Stimulated activated CD4-positive, alpha-beta T cell treated with anti-CD3 and anti-CD28 coated beads, Interleukin-12 subunit alpha, Interleukin-12 subunit beta, amount 100 ng/mL, for 24 hours (primary cell): ENCODE measurements around the gene SERTAD4.
A peak's percentile ranks its signal among the peaks of the same experiment; 100 is the strongest.
"Not testable (repeated sequence)": the region's sequence is repeated elsewhere in the genome, so short reads cannot be mapped to it uniquely, and the experiment has no call there.

Source experiments
- DNase-seq, 2 experiments: peaks; one replicate each; pipeline ENCODE4 v3.0.0-alpha.2; 2020; ENCODE audit warnings: low read depth in 2 of 2

Gene SERTAD4

DNA sequence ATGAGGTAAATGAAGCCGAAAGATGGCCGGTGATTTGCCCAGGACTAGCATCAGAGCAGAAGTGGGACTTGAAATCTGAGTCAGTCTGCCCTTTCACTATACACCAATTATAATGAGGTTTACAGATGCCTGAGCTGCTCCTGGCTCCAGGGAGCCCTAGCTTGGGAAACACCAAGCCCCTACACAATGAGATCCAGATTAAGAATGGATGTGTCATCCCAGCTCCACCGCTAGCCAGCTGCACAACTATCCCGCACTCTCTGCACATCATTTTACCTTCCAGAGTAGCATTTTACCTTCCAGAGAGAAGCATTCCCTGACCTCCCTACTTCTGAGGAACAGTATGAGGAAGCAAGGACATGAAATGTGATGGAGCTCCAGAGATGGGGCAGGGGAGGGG lies 27.0 kb downstream of the SERTAD4 start:
- no peak for DNase-seq

- DNase-seq: no peak
These were observed 27.5 kb downstream of the SERTAD4 start for GRCh38 chr1:210260096-210260495.

DNA sequence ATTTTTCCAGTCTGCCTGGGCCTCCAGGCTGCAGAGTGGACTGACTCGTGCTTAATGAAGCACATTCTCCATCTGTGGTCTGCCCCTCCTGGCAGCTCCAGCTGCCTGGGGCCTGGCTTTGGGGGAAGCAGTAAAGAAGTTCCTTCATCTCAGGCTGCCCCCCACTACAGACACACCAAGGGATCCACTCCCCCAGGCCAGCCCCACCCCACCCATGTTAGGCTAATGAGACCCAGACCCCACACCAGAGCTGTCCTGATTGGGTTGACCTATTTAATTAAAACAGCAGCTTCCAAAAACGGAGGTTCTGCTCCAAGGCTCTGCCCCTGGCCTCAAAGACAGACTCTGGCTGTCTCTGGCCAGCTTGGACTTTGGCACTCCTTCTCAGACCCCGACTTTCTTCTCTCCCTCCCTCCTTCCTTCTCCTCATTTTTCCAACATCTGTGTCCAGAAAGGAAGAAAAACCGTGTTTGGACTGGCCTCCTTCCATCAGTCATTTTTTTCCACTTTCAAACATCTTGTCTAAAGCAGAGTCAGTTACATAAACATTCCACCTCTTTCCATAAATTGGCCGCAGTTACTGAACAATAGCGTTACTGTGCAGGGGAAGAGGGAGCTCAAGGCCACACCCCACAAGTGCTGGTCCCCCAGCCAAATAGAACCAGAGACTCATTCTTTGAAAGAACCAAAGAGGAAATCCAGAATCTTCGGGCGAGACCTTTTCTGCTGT lies 29.7 kb downstream of the SERTAD4 start:
- no peak for DNase-seq

DNA sequence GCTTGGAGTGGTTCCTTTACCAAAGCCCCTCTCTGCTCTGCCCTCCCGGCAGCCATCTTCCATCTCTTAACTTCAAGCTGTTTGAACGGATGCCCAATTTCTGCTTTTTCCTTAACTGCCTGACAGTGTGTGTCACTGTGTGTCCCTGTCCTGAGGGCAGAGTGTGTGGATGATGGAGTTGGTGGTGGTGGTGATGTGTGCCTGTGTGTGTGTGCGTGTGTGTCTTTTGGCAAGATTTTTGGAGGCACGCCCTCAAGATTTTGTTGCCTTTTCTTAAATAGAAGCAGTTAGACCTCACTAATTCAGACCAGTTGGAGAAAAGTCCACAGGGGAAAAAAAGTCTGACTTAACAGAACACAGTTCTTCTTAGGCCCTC lies 30.3 kb downstream of the SERTAD4 start:
- no peak for DNase-seq

GRCh38 chr1:210263963-210264362 lies 31.4 kb downstream of the SERTAD4 start:
- no peak for DNase-seq

DNA sequence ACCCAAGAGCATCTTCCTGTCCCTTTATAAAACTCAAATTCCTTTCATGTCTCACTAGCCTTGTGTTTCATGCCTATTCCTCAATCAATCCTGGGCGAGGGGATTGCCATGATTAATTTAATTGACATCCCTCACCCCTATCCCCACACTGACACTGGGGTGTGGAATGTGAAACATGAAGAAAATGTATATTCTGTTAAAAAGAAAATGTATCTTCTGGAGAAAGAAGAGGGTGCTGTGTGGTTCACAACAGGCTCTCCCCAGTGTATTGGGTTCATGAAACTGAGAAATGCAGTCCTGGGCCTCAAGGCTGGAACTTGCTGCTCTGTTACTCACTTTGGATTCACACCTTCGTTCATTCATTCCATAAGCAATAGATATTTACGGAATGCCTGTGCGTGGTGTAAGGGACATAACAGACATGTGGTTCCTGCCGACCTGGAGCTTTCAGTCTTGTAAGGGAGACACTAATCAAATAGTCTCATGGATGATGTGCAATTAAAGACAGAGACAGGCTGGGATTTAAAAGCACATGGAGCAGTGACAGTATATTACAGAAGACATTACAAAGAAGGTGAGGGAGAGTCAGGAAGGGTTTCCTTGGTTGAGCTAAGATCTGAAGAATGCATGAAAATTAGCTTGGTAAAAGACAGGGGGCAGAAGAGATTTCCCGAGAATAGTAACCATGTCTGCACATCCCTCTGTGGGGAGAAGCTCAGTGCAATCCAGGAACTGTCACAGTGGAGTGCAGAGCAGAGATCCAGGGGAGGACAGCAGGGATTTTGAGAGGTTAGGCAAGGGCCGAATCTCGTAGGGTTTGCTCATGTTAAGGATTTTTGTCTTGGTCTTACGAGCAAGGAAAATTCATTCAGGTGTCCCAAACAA lies 32.1 kb downstream of the SERTAD4 start:
- DNase-seq: no peak

- DNase-seq: not testable (repeated sequence)
These were observed 32.9 kb downstream of the SERTAD4 start for GRCh38 chr1:210265392-210265955.

DNA sequence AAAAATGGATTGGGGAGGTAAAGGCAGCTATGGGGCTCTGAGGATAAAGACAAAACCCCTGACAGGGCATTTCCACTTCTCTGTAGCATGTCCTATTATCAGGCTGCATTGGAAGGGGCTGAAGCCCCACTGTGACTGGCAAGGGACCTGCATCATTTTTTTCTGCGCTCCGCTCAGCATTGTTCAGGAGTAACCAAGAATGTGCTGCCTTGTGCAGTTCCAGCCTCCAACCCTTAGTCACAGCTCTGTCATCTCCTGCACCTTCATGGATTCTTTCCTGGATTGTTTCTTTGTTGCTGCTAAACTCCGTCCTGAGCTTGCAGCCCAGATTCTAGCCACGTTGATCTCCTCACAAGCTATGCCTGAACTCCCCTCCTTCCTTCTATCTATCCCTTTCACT lies 37.4 kb downstream of the SERTAD4 start:
- no peak for DNase-seq

DNA sequence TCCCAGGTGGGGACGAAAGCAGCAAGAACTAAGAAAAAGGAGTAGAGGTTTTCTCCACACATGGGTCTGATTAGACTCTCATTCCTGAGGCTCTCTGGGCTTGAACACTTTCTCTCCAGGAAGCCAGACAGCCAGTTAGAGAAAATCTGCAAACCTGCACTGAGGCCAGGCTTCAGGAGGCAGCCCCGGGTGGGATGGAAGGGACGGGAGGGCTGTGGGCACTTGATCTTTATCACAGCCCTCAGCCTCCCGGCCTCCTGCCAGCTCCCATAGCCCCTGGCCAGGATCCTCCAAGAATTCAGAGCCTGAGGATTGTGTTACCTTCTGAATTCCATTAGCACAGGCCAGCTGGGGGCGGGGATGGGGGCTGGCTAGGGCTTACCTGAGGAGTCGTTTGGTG lies 40.1 kb downstream of the SERTAD4 start:
- DNase-seq: no peak

DNA sequence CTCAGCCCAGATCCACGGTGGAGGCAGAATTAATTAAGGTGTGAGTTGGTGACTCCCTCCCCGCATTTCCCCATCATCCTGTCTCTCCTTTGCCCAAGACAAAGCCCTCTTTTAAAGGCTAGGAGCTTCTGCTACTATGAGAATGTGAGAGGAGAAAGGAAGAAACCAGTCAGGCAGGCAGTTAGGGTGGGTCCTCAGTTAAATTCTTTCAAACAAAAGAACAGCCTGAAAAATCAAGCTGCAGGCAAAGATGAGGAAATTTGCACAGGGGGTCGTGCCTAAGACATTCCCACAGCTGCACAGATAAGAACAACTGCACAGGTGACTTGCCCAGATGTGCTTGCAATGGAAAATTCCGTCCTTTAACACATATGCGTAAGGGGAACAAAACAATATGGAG lies 47.6 kb downstream of the SERTAD4 start:
- DNase-seq: no peak

DNA sequence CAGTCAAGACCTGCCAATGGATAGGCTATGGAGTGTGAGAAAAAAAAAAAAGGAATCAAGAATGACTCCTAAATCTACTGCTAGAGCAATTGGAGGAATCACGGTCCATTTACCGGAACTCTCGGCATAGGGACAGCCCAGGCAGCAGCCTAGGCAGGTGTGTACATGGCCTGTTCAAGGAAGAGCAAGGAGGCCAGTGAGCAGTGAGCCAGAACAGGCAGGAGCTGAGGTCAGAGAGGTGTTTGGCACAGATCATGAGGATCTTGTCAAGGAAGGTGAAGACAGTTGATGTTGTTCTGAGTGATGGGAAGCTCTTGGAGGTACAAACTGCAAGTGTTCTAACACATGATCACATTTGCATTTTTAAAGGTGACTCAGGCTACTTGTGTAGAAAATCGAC lies 55.5 kb downstream of the SERTAD4 start:
- DNase-seq: no peak

GRCh38 chr1:210289248-210289647 lies 56.7 kb downstream of the SERTAD4 start:
- no peak for DNase-seq

- no peak for DNase-seq
These were observed 58.6 kb downstream of the SERTAD4 start for GRCh38 chr1:210291081-210291764.

GRCh38 chr1:210291786-210292230 lies 59.2 kb downstream of the SERTAD4 start:
- DNase-seq: no peak

- peak; percentile 3 to 43 for DNase-seq
These were observed 59.8 kb downstream of the SERTAD4 start for GRCh38 chr1:210292231-210292871.

- DNase-seq: no peak
These were observed 60.6 kb downstream of the SERTAD4 start for GRCh38 chr1:210293171-210293607.

DNA sequence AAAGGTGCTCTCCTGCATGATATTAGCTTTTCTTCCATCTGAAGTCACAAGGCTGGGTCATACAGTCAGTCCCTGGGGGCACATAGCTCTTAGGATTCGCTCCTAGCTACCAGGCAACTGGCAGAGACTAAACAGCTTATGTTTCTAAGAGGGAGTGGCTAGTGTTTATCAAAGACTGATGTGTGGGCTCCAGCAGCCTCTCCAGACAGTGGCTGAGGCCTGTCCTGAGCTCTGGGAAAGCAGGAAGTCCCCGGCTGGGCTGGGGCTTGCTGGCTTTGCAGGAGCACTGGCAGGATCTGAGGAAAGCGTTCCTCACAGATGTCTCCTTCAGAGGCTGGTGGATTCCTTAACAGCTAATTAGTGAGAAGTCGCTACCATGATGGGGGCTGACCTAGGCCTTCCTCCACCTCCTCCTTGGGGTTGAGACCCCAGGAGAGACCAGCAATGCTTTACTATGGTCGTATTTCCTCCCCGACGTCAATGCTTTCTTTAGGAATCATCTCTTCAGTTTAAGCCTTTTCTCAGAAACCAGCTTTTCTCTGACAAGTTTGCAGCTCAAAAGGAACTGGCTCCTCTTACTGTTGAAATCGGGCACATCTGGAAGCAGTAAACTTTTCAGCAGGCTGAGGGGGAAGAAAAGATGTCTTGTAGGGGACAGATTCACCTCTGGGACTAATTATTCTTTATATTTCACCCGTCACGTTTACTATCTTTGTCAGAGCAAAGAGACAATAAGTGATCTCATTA lies 62.6 kb downstream of the SERTAD4 start:
- no peak for DNase-seq
